Endothelial cell of umbilical vein (primary cell): ENCODE data around the gene NACA2. TPM values are rescaled to one million over a fixed set of nuclear protein-coding genes. Genes with fewer than 3 reads are reported as not detected.

ENCODE experiments used
- BruUV-seq: library from RNA; stranded (reverse); fragments of 400-500 nt; replicated peaks from 2 replicates; lab custom pipeline; 2021; lab: Mats Ljungman, UMichigan
- CTCF ChIA-PET: fragments of 300-600, 350-600 bp; sonication (Branson Sonifier 250); formaldehyde crosslinking; loops from one replicate; lab custom pipeline; 2021; ENCODE audit warnings: antibody characterized with exemption, inconsistent platforms; lab: Charles Lee
- POLR2A ChIA-PET: fragments of 300-600, 350-600 bp; sonication (Branson Sonifier 250); formaldehyde crosslinking; loops from one replicate; lab custom pipeline; 2021; ENCODE audit warnings: antibody characterized with exemption, inconsistent platforms; lab: Charles Lee
- DNase-seq: peaks from one replicate; pipeline ENCODE4 v3.0.0-alpha.2; 2011; ENCODE audit warnings: low read depth, low spot score
- FAIRE-seq: peaks from 2 replicates; lab custom pipeline; 2011; peaks lifted over from hg19 to GRCh38; lab: Jason Lieb, UNC
- H2AFZ ChIP-seq: 2 replicates; pipeline ENCODE4 v1.6.0; 2012; ENCODE audit warnings: low read depth, low read length, control low read depth, inconsistent platforms
- H3K27ac ChIP-seq: 2 replicates; pipeline ENCODE4 v1.5.1; 2011; ENCODE audit warnings: low read depth, mild to moderate bottlenecking, control low read depth, low read length, moderate library complexity; ENCODE audit not compliant: insufficient read depth
- H3K27me3 ChIP-seq, 2 experiments: 2 replicates each; pipeline versions ENCODE4 v1.6.0 to v1.6.1; 2011; ENCODE audit warnings: low read length in 2 of 2, mixed read lengths in 1 of 2; ENCODE audit not compliant: control insufficient read depth in 2 of 2, insufficient read depth in 2 of 2
- H3K36me3 ChIP-seq, 2 experiments: 2 replicates in 1 of 2; 3 replicates in 1 of 2; pipeline ENCODE4 v1.5.1; 2011; ENCODE audit warnings: low read length in 2 of 2, mild to moderate bottlenecking in 1 of 2, moderate library complexity in 1 of 2; ENCODE audit not compliant: control insufficient read depth in 2 of 2, insufficient read depth in 2 of 2; ENCODE audit errors: extremely low read depth in 1 of 2
- H3K4me1 ChIP-seq: 3 replicates; pipeline ENCODE4 v1.5.1; 2011; ENCODE audit warnings: mild to moderate bottlenecking, low read length; ENCODE audit not compliant: control insufficient read depth, insufficient read depth; ENCODE audit errors: extremely low read depth
- H3K4me2 ChIP-seq: 2 replicates; pipeline ENCODE4 v1.6.1; 2011; ENCODE audit warnings: low read length, control low read depth, mixed read lengths; ENCODE audit not compliant: insufficient read depth
- H3K4me3 ChIP-seq, 3 experiments: fragments of 200-600 bp in 1 of 3; sonication (generic), shearing (Covaris generic) in 1 of 3; replicated peaks in 1 of 3; 2 replicates each; pipeline ENCODE4 v1.5.1; 2011 to 2016; ENCODE audit warnings: control low read depth in 3 of 3, low read length in 3 of 3, mild to moderate bottlenecking in 2 of 3, inconsistent platforms in 1 of 3, low read depth in 1 of 3, moderate library complexity in 1 of 3; ENCODE audit not compliant: insufficient read depth in 1 of 3
- H3K79me2 ChIP-seq: 2 replicates; pipeline ENCODE4 v1.6.0; 2012; ENCODE audit warnings: low read length, inconsistent platforms; ENCODE audit not compliant: control insufficient read depth, insufficient read depth
- H3K9ac ChIP-seq: replicated peaks from 2 replicates; pipeline ENCODE3; 2011; ENCODE audit warnings: low read length, control low read depth; ENCODE audit not compliant: insufficient read depth; ENCODE audit errors: extremely low read depth
- H3K9me1 ChIP-seq: replicated peaks from 3 replicates; pipeline ENCODE4 v1.6.0; 2011; ENCODE audit warnings: mild to moderate bottlenecking, low read length; ENCODE audit not compliant: control insufficient read depth, insufficient read depth; ENCODE audit errors: extremely low read depth
- H3K9me3 ChIP-seq: replicated peaks from 2 replicates; pipeline ENCODE4 v1.5.1; 2012; ENCODE audit warnings: low read length, inconsistent platforms; ENCODE audit not compliant: control insufficient read depth, insufficient read depth
- H4K20me1 ChIP-seq: replicated peaks from 2 replicates; pipeline ENCODE3; 2011; ENCODE audit warnings: mild to moderate bottlenecking, low read length; ENCODE audit not compliant: control insufficient read depth, insufficient read depth; ENCODE audit errors: extremely low read depth
- EZH2 ChIP-seq: IDR thresholded peaks from 2 replicates; pipeline ENCODE4 v1.6.1; 2012; ENCODE audit warnings: borderline replicate concordance, low read depth, mild to moderate bottlenecking, moderate library complexity, low read length, inconsistent platforms; ENCODE audit not compliant: severe bottlenecking
- FOS ChIP-seq: IDR thresholded peaks from 2 replicates; pipeline ENCODE4 v1.6.1; 2011; ENCODE audit warnings: mild to moderate bottlenecking, low read length, moderate library complexity, borderline replicate concordance; ENCODE audit not compliant: insufficient read depth
- GATA2 ChIP-seq: IDR thresholded peaks from 2 replicates; pipeline ENCODE4 v1.7.0; 2011; ENCODE audit warnings: low read depth, mild to moderate bottlenecking, moderate library complexity, mixed read lengths, low read length; ENCODE audit not compliant: insufficient read length, insufficient read depth
- JUN ChIP-seq: IDR thresholded peaks from 2 replicates; pipeline ENCODE4 v1.6.1; 2011; ENCODE audit warnings: borderline replicate concordance, low read depth; ENCODE audit not compliant: insufficient read length, insufficient read depth
- MYC ChIP-seq: IDR thresholded peaks from one replicate; pipeline ENCODE4 v1.6.1; 2011; ENCODE audit warnings: mild to moderate bottlenecking, low read depth, low read length
- POLR2A ChIP-seq: IDR thresholded peaks from 2 replicates; pipeline ENCODE4 v1.6.1; 2012; ENCODE audit warnings: low read depth, mild to moderate bottlenecking, control low read depth, low read length
- POLR2AphosphoS5 ChIP-seq: IDR thresholded peaks from 2 replicates; pipeline ENCODE4 v1.6.1; 2012; ENCODE audit warnings: low read depth, mild to moderate bottlenecking, control low read depth, low read length, moderate library complexity; ENCODE audit not compliant: insufficient read depth
- dilution Hi-C: fragments of 300-500 bp; cut with MboI; formaldehyde crosslinking; loops from one replicate; pipeline ENCODE4 v1.15.0; 2019; ENCODE audit warnings: low sequenced_read_pairs; ENCODE audit not compliant: extremely low pct_ligation_motif_present
- intact Hi-C: fragments of 100-400 bp; cut with micrococcal nuclease; formaldehyde crosslinking; loops from one replicate; pipeline ENCODE4 v1.10.0; 2022
- polyA plus RNA-seq, 4 experiments: library from polyadenylated mRNA; depleted of rRNA in 3 of 4; stranded (reverse) in 3 of 4; unstranded in 1 of 4; fragments of >200 nt; gene quantifications; 2 replicates each; pipeline versions ENCODE4 v1.2.1 to v1.2.3, GENCODE V29; 2011 to 2012; ENCODE audit warnings: missing spikeins in 1 of 4
- total RNA-seq: library from RNA; stranded (reverse); gene quantifications from 2 replicates; pipeline ENCODE4 v1.2.3, GENCODE V29; 2021
- TF ChIP-seq, protein P1 (sequence below): IDR thresholded peaks from 2 replicates; pipeline ENCODE4 v1.6.1; 2011; ENCODE audit not compliant: insufficient read depth, insufficient read length
- TF ChIP-seq, protein P2 (sequence below), 2 donors: IDR thresholded peaks; 1 replicate in 1 of 2; 2 replicates in 1 of 2; pipeline ENCODE4 v1.5.1; 2011; ENCODE audit warnings: low read length in 2 of 2, mild to moderate bottlenecking in 2 of 2, moderate library complexity in 2 of 2, control low read depth in 1 of 2, inconsistent platforms in 1 of 2, low read depth in 1 of 2; ENCODE audit not compliant: insufficient read depth in 1 of 2; ENCODE audit errors: extremely low read depth in 1 of 2

NACA2 gene
- total and polyA plus RNA-seq, 2 donors (not counting 3 experiments of a cell fraction or from before 2014, with no cell fraction given) = not detected

DNA sequence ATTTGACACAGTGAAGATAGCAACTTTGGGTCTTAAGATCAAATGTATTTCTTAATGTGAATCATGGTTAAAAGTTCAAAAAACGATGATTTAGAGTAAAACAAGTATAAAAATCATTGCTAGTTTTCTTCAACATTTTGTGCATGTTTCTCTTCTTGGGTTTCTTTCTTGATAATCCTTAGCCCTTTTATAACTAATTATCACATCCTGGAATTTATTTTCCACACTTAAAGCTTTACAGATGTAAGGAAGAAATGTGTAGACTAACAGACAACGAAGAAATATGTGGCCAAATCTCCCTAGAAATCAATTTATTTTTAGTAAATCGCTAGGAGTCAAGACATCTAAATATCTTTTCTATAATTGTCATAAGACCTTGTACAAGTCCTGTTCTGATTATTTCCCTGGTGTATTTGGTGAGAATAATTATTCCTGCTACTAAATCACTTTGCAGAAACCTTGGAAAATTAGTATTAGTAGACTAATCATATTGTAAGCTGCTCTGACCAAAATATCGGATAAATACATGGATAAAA, 4.9 kb downstream of the NACA2 start:
- DNase-seq (no peak), FAIRE-seq (no peak)
- dilution Hi-C loops (no loop called here), intact Hi-C loops (no loop called here)
- no peak for TF ChIP-seq JUN
- TF ChIP-seq, protein P1, sequence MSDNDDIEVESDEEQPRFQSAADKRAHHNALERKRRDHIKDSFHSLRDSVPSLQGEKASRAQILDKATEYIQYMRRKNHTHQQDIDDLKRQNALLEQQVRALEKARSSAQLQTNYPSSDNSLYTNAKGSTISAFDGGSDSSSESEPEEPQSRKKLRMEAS = no peak
- TF ChIP-seq GATA2 = no peak
- TF ChIP-seq MYC = no peak
- no peak for TF ChIP-seq FOS
- TF ChIP-seq POLR2AphosphoS5 = no peak
- TF ChIP-seq, protein P2, sequence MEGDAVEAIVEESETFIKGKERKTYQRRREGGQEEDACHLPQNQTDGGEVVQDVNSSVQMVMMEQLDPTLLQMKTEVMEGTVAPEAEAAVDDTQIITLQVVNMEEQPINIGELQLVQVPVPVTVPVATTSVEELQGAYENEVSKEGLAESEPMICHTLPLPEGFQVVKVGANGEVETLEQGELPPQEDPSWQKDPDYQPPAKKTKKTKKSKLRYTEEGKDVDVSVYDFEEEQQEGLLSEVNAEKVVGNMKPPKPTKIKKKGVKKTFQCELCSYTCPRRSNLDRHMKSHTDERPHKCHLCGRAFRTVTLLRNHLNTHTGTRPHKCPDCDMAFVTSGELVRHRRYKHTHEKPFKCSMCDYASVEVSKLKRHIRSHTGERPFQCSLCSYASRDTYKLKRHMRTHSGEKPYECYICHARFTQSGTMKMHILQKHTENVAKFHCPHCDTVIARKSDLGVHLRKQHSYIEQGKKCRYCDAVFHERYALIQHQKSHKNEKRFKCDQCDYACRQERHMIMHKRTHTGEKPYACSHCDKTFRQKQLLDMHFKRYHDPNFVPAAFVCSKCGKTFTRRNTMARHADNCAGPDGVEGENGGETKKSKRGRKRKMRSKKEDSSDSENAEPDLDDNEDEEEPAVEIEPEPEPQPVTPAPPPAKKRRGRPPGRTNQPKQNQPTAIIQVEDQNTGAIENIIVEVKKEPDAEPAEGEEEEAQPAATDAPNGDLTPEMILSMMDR (IDR thresholded peaks at IDR 0.05; ENCODE audit: extremely low read depth in 1 of 2, insufficient read depth in 1 of 2, low read depth in 1 of 2, low read length in 2 of 2) = no peak
- no peak for TF ChIP-seq POLR2A
- TF ChIP-seq EZH2 = no peak
- H3K4me1 ChIP-seq = no peaks in the 10 kb centered on the region
- H3K36me3 ChIP-seq = no peaks in the 10 kb centered on the region
- BruUV-seq = no TSS peak
- H3K9me1 ChIP-seq = no peaks in the 10 kb centered on the region
- H3K4me3 ChIP-seq = no peak overlapping the region
- no peaks in the 10 kb centered on the region for H3K9me3 ChIP-seq
- H4K20me1 ChIP-seq = no peaks in the 10 kb centered on the region
- peaks cover 2 to 19% of the 10 kb centered on the region in 2 experiments for H3K27me3 ChIP-seq
- no peak overlapping the region for H3K9ac ChIP-seq
- CTCF ChIA-PET = interaction anchor here (1.0 to 6.6 kb wide), 2 partner anchors 11 to 173 kb away, joined by 3 to 87 read pairs; no protein-coding TSS in a partner anchor
- POLR2A ChIA-PET = no interaction called here
- H3K79me2 ChIP-seq = no peaks in the 10 kb centered on the region
- H2AFZ ChIP-seq = no peak overlapping the region
- H3K4me2 ChIP-seq = no peak overlapping the region
- H3K27ac ChIP-seq = no peak overlapping the region
